Measurements from ENCODE around the gene CDYL. TPM values are rescaled to one million over a fixed set of nuclear protein-coding genes. Genes with fewer than 3 reads are reported as not detected.
"Not testable (repeated sequence)": the region's sequence is repeated elsewhere in the genome, so short reads cannot be mapped to it uniquely, and the experiment has no call there.

The CDYL gene
- total RNA-seq, 1 donor from 2014 or later: 47.2 TPM

GRCh38 chr6:4844108-4844507 is 67.9 kb downstream of the CDYL start:
- DNase-seq (ENCODE audit: low read depth, low spot score): no peak

- no peak for DNase-seq (ENCODE audit: low read depth, low spot score)
Measured at GRCh38 chr6:4846387-4846786, 70.2 kb downstream of the CDYL start.

GRCh38 chr6:4848382-4849068 is 72.3 kb downstream of the CDYL start:
- no peak for DNase-seq (ENCODE audit: low read depth, low spot score)

GRCh38 chr6:4849226-4850022 is 73.2 kb downstream of the CDYL start:
- no peak for DNase-seq (ENCODE audit: low read depth, low spot score)

- no peak for DNase-seq (ENCODE audit: low read depth, low spot score)
Measured at GRCh38 chr6:4851035-4851434, 74.8 kb downstream of the CDYL start.

GRCh38 chr6:4852186-4852585 is 76.0 kb downstream of the CDYL start:
- not testable (repeated sequence) for DNase-seq (ENCODE audit: low read depth, low spot score)

- DNase-seq (ENCODE audit: low read depth, low spot score): no peak
Measured at GRCh38 chr6:4852938-4853337, 76.7 kb downstream of the CDYL start.

GRCh38 chr6:4853349-4853748 is 77.1 kb downstream of the CDYL start:
- no peak for DNase-seq (ENCODE audit: low read depth, low spot score)

- DNase-seq (ENCODE audit: low read depth, low spot score): no peak
Measured at GRCh38 chr6:4853782-4854511, 77.7 kb downstream of the CDYL start.

- DNase-seq (ENCODE audit: low read depth, low spot score): no peak
Measured at GRCh38 chr6:4856785-4857184, 80.6 kb downstream of the CDYL start.

- DNase-seq (ENCODE audit: low read depth, low spot score): no peak
Measured at GRCh38 chr6:4858194-4859015, 82.2 kb downstream of the CDYL start.

GRCh38 chr6:4860387-4860786 is 84.2 kb downstream of the CDYL start:
- no peak for DNase-seq (ENCODE audit: low read depth, low spot score)

GRCh38 chr6:4861564-4861963 is 85.4 kb downstream of the CDYL start:
- DNase-seq (ENCODE audit: low read depth, low spot score): no peak

GRCh38 chr6:4864519-4864918 is 88.3 kb downstream of the CDYL start:
- no peak for DNase-seq (ENCODE audit: low read depth, low spot score)

GRCh38 chr6:4865006-4865405 is 88.8 kb downstream of the CDYL start:
- DNase-seq (ENCODE audit: low read depth, low spot score): not testable (repeated sequence)

GRCh38 chr6:4870821-4871494 is 94.8 kb downstream of the CDYL start:
- DNase-seq (ENCODE audit: low read depth, low spot score): no peak

- no peak for DNase-seq (ENCODE audit: low read depth, low spot score)
Measured at GRCh38 chr6:4871825-4872224, 95.6 kb downstream of the CDYL start.

- peak; percentile 13 for DNase-seq (ENCODE audit: low read depth, low spot score)
Measured at GRCh38 chr6:4872841-4873240, 96.6 kb downstream of the CDYL start.

GRCh38 chr6:4873928-4874327 is 97.7 kb downstream of the CDYL start:
- no peak for DNase-seq (ENCODE audit: low read depth, low spot score)

GRCh38 chr6:4879741-4880275 is 103.6 kb downstream of the CDYL start:
- DNase-seq (ENCODE audit: low read depth, low spot score): no peak

GRCh38 chr6:4880363-4880762 is 104.2 kb downstream of the CDYL start:
- DNase-seq (ENCODE audit: low read depth, low spot score): no peak

Data from pulmonary artery endothelial cell (primary cell).